Head of caudate nucleus (tissue), 42 donors: Measurements from ENCODE around the gene PDS5A.
"Not testable (repeated sequence)": the region's sequence is repeated elsewhere in the genome, so short reads cannot be mapped to it uniquely, and the experiment has no call there.

Experiments
- DNase-seq, 42 donors: peaks; one replicate each; pipeline versions ENCODE4 v3.0.0 to v3.0.0-alpha.2; 2020 to 2021; ENCODE audit warnings: mixed read lengths in 7 of 42
- intact Hi-C: fragments of 100-400 bp; cut with DNase I; formaldehyde crosslinking; loops from one replicate; pipeline ENCODE4 v1.15.0; 2022

The PDS5A gene

GRCh38 chr4:39977489-39978377 lies at the start of gene PDS5A:
Gene PDS5A, minus strand, starts transcription at chr4:39977911. Its CDS starts 1,334 bp downstream, at chr4:39976577.
- peak; percentile 61 to 95 (median 89) for DNase-seq
- intact Hi-C loops: loop anchor here (2.0 to 5.0 kb wide), 4 partner anchors 80 to 505 kb away; partner anchors contain the start of genes N4BP2 and UGDH

- DNase-seq, intact Hi-C loops: not testable (repeated sequence)
Measured at GRCh38 chr4:40024049-40024448, 46.3 kb upstream of the PDS5A start.

- intact Hi-C loops: not testable (repeated sequence)
Measured at GRCh38 chr4:40021116-40021515, 43.4 kb upstream of the PDS5A start.

GRCh38 chr4:40020221-40020620 lies 42.5 kb upstream of the PDS5A start:
- intact Hi-C loops: no loop called here
- no peak for DNase-seq

More at GRCh38 chr4:40021116-40021515, 43.4 kb upstream of the PDS5A start:
- not testable (repeated sequence) for DNase-seq

- intact Hi-C loops: no loop called here
- DNase-seq: no peak
Measured at GRCh38 chr4:40016007-40016406, 38.3 kb upstream of the PDS5A start.

GRCh38 chr4:40003986-40004385 lies 26.3 kb upstream of the PDS5A start:
- intact Hi-C loops: no loop called here
- peak in 4 of 42 donors; percentile 7 to 39 (median 12) for DNase-seq

GRCh38 chr4:40000711-40001110 lies 23.0 kb upstream of the PDS5A start:
- intact Hi-C loops: no loop called here
- no peak for DNase-seq

- intact Hi-C loops: no loop called here
- no peak for DNase-seq
Measured at GRCh38 chr4:39998659-39999345, 21.1 kb upstream of the PDS5A start.

- no peak for DNase-seq
- intact Hi-C loops: no loop called here
Measured at GRCh38 chr4:39996811-39997210, 19.1 kb upstream of the PDS5A start.

- intact Hi-C loops: no loop called here
- DNase-seq: no peak
Measured at GRCh38 chr4:39994406-39994805, 16.7 kb upstream of the PDS5A start.

GRCh38 chr4:39989381-39989780 lies 11.7 kb upstream of the PDS5A start:
- DNase-seq, intact Hi-C loops: not testable (repeated sequence)

GRCh38 chr4:39987485-39987884 lies 9.8 kb upstream of the PDS5A start:
- no peak for DNase-seq
- intact Hi-C loops: no loop called here

- no peak for DNase-seq
- intact Hi-C loops: loop anchor here (5.0 kb wide), 2 partner anchors 78 to 507 kb away; partner anchors contain the start of gene N4BP2
Measured at GRCh38 chr4:39978904-39979303, 1.2 kb upstream of the PDS5A start.

- DNase-seq: no peak
- intact Hi-C loops: loop anchor here (5.0 kb wide), 2 partner anchors 79 to 506 kb away; partner anchors contain the start of gene N4BP2
Measured at GRCh38 chr4:39978378-39978775, 666 bp upstream of the PDS5A start.

- intact Hi-C loops: loop anchor here (2.0 to 5.0 kb wide), 4 partner anchors 80 to 505 kb away; partner anchors contain the start of genes N4BP2 and UGDH
- peak in 32 of 42 donors; percentile 4 to 68 (median 42) for DNase-seq
Measured at GRCh38 chr4:39976945-39977488, 694 bp downstream of the PDS5A start.

- peak; percentile 57 to 91 (median 80) for DNase-seq
- intact Hi-C loops: loop anchor here (2.0 to 5.0 kb wide), 4 partner anchors 81 to 504 kb away; partner anchors contain the start of genes N4BP2 and UGDH
Measured at GRCh38 chr4:39976141-39976944, 1.4 kb downstream of the PDS5A start.

- intact Hi-C loops: loop anchor here (2.0 to 5.0 kb wide), 4 partner anchors 82 to 503 kb away; partner anchors contain the start of genes N4BP2 and UGDH
- no peak for DNase-seq
Measured at GRCh38 chr4:39975488-39976089, 2.1 kb downstream of the PDS5A start.

GRCh38 chr4:39973052-39973451 lies 4.7 kb downstream of the PDS5A start:
- DNase-seq, intact Hi-C loops: not testable (repeated sequence)
